Measurements from ENCODE around the gene DNAH10.

GRCh38 chr12:123916729-123917128 is 154.6 kb downstream of the DNAH10 start:
- TF ChIP-seq EZH2 (IDR thresholded peaks at IDR 0.05; ENCODE audit: insufficient read depth, low read length) (no peak), CTCF (IDR thresholded peaks at IDR 0.05; ENCODE audit: insufficient read depth, low read depth, low read length) (no peak)

Data from astrocyte (in vitro differentiated cells and primary cell).